Astrocyte (in vitro differentiated cells and primary cell): Measurements from ENCODE around the gene CCDC181. TPM values are rescaled to one million over a fixed set of nuclear protein-coding genes. Genes with fewer than 3 reads are reported as not detected.
A peak's percentile ranks its signal among the peaks of the same experiment; 100 is the strongest.

Experiments
- DNase-seq: peaks from one replicate; pipeline ENCODE4 v3.0.0-alpha.2; 2010; ENCODE audit warnings: low read depth
- FAIRE-seq: peaks from 2 replicates; lab custom pipeline; 2011; peaks lifted over from hg19 to GRCh38; lab: Jason Lieb, UNC
- H2AFZ ChIP-seq: 2 replicates; pipeline ENCODE4 v1.6.0; 2012; ENCODE audit warnings: low read depth, low read length, inconsistent platforms
- H3K27ac ChIP-seq: 2 replicates; pipeline ENCODE4 v1.5.1; 2011; ENCODE audit warnings: low read depth, low read length, inconsistent platforms
- H3K27me3 ChIP-seq: 2 replicates; pipeline ENCODE4 v1.6.0; 2011; ENCODE audit warnings: low read length, inconsistent platforms; ENCODE audit not compliant: insufficient read depth
- H3K36me3 ChIP-seq: 2 replicates; pipeline ENCODE4 v1.5.1; 2011; ENCODE audit warnings: low read length, inconsistent platforms; ENCODE audit not compliant: insufficient read depth
- H3K4me1 ChIP-seq: 2 replicates; pipeline ENCODE4 v1.5.1; 2011; ENCODE audit warnings: low read length, inconsistent platforms; ENCODE audit not compliant: insufficient read depth
- H3K4me2 ChIP-seq: 2 replicates; pipeline ENCODE4 v1.6.0; 2012; ENCODE audit warnings: low read length, inconsistent platforms
- H3K4me3 ChIP-seq: 2 replicates; pipeline ENCODE4 v1.5.1; 2011; ENCODE audit warnings: low read depth, mild to moderate bottlenecking, low read length, inconsistent platforms; ENCODE audit not compliant: insufficient read depth
- H3K79me2 ChIP-seq: 2 replicates; pipeline ENCODE4 v1.6.0; 2012; ENCODE audit warnings: mild to moderate bottlenecking, low read length, inconsistent platforms; ENCODE audit not compliant: insufficient read depth
- H3K9ac ChIP-seq: 2 replicates; pipeline ENCODE4 v1.6.0; 2012; ENCODE audit warnings: mild to moderate bottlenecking, low read length, inconsistent platforms
- H3K9me3 ChIP-seq: 2 replicates; pipeline ENCODE4 v1.5.1; 2012; ENCODE audit warnings: low read depth, mild to moderate bottlenecking, low read length, inconsistent platforms; ENCODE audit not compliant: insufficient read depth
- H4K20me1 ChIP-seq: 2 replicates; pipeline ENCODE4 v1.6.0; 2012; ENCODE audit warnings: low read length, inconsistent platforms; ENCODE audit not compliant: insufficient read depth
- H3K27ac Mint-ChIP-seq: one replicate; pipeline ENCODE4 v1.8.0; 2021; ENCODE audit warnings: mild to moderate bottlenecking, mixed read lengths; ENCODE audit not compliant: unreplicated experiment
- H3K27me3 Mint-ChIP-seq: one replicate; pipeline ENCODE4 v1.8.0; 2021; ENCODE audit warnings: low read depth, mixed read lengths; ENCODE audit not compliant: unreplicated experiment
- H3K36me3 Mint-ChIP-seq: one replicate; pipeline ENCODE4 v1.8.0; 2021; ENCODE audit warnings: low read depth, mixed read lengths; ENCODE audit not compliant: unreplicated experiment
- H3K4me1 Mint-ChIP-seq: one replicate; pipeline ENCODE4 v1.8.0; 2021; ENCODE audit warnings: low read depth, mixed read lengths; ENCODE audit not compliant: unreplicated experiment
- H3K4me3 Mint-ChIP-seq: one replicate; pipeline ENCODE4 v1.8.0; 2021; ENCODE audit warnings: mild to moderate bottlenecking, moderate library complexity, mixed read lengths; ENCODE audit not compliant: unreplicated experiment
- H3K9me3 Mint-ChIP-seq: one replicate; pipeline ENCODE4 v1.8.0; 2021; ENCODE audit warnings: mild to moderate bottlenecking, mixed read lengths; ENCODE audit not compliant: unreplicated experiment
- EZH2 ChIP-seq: IDR thresholded peaks from 2 replicates; pipeline ENCODE4 v1.6.1; 2012; ENCODE audit warnings: mild to moderate bottlenecking, low read length, inconsistent platforms; ENCODE audit not compliant: insufficient read depth
- total RNA-seq: library from RNA; stranded (reverse); gene quantifications from 2 replicates; pipeline ENCODE4 v1.2.1, GENCODE V29; 2021
- TF ChIP-seq, protein P1 (sequence below): IDR thresholded peaks from 2 replicates; pipeline ENCODE4 v1.5.1; 2011; ENCODE audit warnings: low read depth, mild to moderate bottlenecking, inconsistent platforms, low read length, moderate library complexity; ENCODE audit not compliant: insufficient read depth

The CCDC181 gene
- total RNA-seq, 1 donor from 2014 or later, result 1.5 TPM

- H3K4me3 Mint-ChIP-seq, result no peak overlapping the region
- Histone ChIP-seq H3K4me2 (peak overlapping the region; percentile 86), H4K20me1 (no peaks in the 10 kb centered on the region), H3K4me1 (peaks cover 23% of the 10 kb centered on the region), H3K27me3 (no peaks in the 10 kb centered on the region), H3K27ac (peak overlapping the region; percentile 91), H3K79me2 (peaks cover 67% of the 10 kb centered on the region), H2AFZ (peak overlapping the region; percentile 71), H3K9ac (peak overlapping the region; percentile 96), H3K36me3 (peaks cover 13% of the 10 kb centered on the region), H3K9me3 (no peaks in the 10 kb centered on the region), H3K4me3 (peak overlapping the region; percentile 98)
- TF ChIP-seq EZH2, result no peak
- TF ChIP-seq, protein P1, sequence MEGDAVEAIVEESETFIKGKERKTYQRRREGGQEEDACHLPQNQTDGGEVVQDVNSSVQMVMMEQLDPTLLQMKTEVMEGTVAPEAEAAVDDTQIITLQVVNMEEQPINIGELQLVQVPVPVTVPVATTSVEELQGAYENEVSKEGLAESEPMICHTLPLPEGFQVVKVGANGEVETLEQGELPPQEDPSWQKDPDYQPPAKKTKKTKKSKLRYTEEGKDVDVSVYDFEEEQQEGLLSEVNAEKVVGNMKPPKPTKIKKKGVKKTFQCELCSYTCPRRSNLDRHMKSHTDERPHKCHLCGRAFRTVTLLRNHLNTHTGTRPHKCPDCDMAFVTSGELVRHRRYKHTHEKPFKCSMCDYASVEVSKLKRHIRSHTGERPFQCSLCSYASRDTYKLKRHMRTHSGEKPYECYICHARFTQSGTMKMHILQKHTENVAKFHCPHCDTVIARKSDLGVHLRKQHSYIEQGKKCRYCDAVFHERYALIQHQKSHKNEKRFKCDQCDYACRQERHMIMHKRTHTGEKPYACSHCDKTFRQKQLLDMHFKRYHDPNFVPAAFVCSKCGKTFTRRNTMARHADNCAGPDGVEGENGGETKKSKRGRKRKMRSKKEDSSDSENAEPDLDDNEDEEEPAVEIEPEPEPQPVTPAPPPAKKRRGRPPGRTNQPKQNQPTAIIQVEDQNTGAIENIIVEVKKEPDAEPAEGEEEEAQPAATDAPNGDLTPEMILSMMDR, result no peak
- no peak overlapping the region for H3K27ac Mint-ChIP-seq
- peaks cover 32% of the 10 kb centered on the region for H3K4me1 Mint-ChIP-seq
- FAIRE-seq (no peak), DNase-seq (no peak)
- H3K27me3 Mint-ChIP-seq, result no peaks in the 10 kb centered on the region
- H3K9me3 Mint-ChIP-seq, result no peaks in the 10 kb centered on the region
- peaks cover 4% of the 10 kb centered on the region for H3K36me3 Mint-ChIP-seq
Observed at GRCh38 chr1:169367096-169367685, 60.1 kb downstream of the CCDC181 start.

DNA sequence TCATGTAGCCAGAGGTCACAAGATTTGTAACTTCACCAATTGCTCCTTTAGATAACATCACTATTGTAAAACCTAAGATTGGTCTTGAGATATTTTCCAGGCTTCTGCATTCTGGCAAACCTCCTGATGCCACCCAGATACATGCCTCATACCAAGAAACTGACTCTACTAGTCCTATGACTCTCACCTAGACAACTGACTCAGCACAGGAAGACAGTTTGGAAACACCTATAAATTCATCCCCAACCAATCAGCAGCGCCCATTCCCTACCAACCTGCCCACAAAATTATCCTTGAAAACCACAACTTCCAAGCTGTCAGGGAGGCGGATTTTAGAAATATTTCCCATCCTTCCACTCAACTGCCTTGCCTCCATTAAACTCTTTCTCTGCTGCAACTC is 62.3 kb downstream of the CCDC181 start:
- TF ChIP-seq, protein P1, result no peak
- no peak for TF ChIP-seq EZH2
- FAIRE-seq, result no peak
- no peaks in the 10 kb centered on the region for H3K9me3 ChIP-seq
- peaks cover 26% of the 10 kb centered on the region for H3K4me1 ChIP-seq
- H3K4me3 Mint-ChIP-seq, result peak overlapping the region; percentile 2
- peaks cover 3% of the 10 kb centered on the region for H3K36me3 ChIP-seq
- no peak overlapping the region for H3K4me2 ChIP-seq
- H4K20me1 ChIP-seq, result no peaks in the 10 kb centered on the region
- H3K36me3 Mint-ChIP-seq, result peaks cover 1% of the 10 kb centered on the region
- no peak overlapping the region for H3K27ac Mint-ChIP-seq
- no peaks in the 10 kb centered on the region for H3K9me3 Mint-ChIP-seq
- peaks cover 57% of the 10 kb centered on the region for H3K79me2 ChIP-seq
- no peak overlapping the region for H3K27ac ChIP-seq
- no peaks in the 10 kb centered on the region for H3K27me3 ChIP-seq
- H3K4me1 Mint-ChIP-seq, result peaks cover 26% of the 10 kb centered on the region
- no peak overlapping the region for H3K4me3 ChIP-seq
- peak; percentile 12 for DNase-seq
- H2AFZ ChIP-seq, result no peak overlapping the region
- no peak overlapping the region for H3K9ac ChIP-seq
- H3K27me3 Mint-ChIP-seq, result no peaks in the 10 kb centered on the region

DNA sequence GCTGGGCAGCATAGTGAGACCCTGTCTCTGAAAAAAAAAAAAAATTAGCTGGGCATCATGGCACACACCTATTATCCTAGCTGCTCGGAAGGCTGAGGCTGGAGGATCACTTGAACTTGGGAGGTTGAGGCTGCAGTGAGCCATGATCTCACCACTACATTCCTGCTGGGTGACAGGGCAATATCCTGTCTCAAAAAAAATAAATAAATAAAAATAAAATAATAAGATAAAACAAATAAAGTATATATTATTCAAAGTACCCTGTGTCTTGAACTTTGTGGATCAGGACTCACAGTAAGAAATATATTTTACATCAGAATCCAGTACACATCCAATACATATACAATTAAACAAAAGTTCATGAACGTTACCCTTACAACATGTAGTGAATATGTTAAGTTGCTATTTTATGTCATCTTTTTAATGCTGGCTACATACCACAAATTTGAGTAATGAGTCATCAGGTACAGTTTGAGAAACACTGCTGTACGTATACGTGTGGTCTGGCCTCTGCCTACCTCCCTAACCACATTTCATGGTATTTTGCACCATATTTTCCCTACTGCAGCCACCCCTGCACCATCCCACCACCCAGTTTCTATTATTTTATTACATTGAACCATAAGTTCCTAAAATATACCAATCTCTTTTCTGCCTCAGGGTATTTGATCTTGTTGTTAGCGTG is 64.1 kb downstream of the CCDC181 start:
- H3K27me3 Mint-ChIP-seq, result no peaks in the 10 kb centered on the region
- peak overlapping the region; percentile 52 for H3K4me3 Mint-ChIP-seq
- peaks cover 43% of the 10 kb centered on the region for H3K79me2 ChIP-seq
- H3K9me3 Mint-ChIP-seq, result no peaks in the 10 kb centered on the region
- H3K9ac ChIP-seq, result peak overlapping the region; percentile 55
- H4K20me1 ChIP-seq, result no peaks in the 10 kb centered on the region
- H3K9me3 ChIP-seq, result no peaks in the 10 kb centered on the region
- FAIRE-seq (peak; percentile 47), DNase-seq (peak; percentile 96)
- peaks cover 23% of the 10 kb centered on the region for H3K4me1 Mint-ChIP-seq
- H3K36me3 Mint-ChIP-seq, result peaks cover 1% of the 10 kb centered on the region
- peak overlapping the region; percentile 5 for H3K4me3 ChIP-seq
- peaks cover 20% of the 10 kb centered on the region for H3K4me1 ChIP-seq
- no peaks in the 10 kb centered on the region for H3K36me3 ChIP-seq
- no peak for TF ChIP-seq EZH2
- TF ChIP-seq, protein P1, result no peak
- H3K27me3 ChIP-seq, result no peaks in the 10 kb centered on the region
- no peak overlapping the region for H2AFZ ChIP-seq
- peak overlapping the region; percentile 82 for H3K27ac ChIP-seq
- peak overlapping the region; percentile 76 for H3K4me2 ChIP-seq
- H3K27ac Mint-ChIP-seq, result peak overlapping the region; percentile 98
